Right lobe of liver (tissue), 6 donors: ENCODE results near the gene RNF157. TPM values are rescaled to one million over a fixed set of nuclear protein-coding genes. Genes with fewer than 3 reads are reported as not detected.

Experiments used
- ATAC-seq, 4 donors: fragments of 200-7000 bp; cut with Tn5 transposase; one replicate each; pipeline ENCODE4 v1.9.1; 2020; ENCODE audit warnings: mild to moderate bottlenecking in 4 of 4, moderate library complexity in 4 of 4
- DNase-seq, 3 donors: peaks; one replicate each; pipeline ENCODE4 v3.0.0-alpha.2; 2020
- H3K27ac ChIP-seq, 3 donors: fragments of 200-600 bp; one replicate each; pipeline ENCODE4 v1.8.0; 2022
- H3K27me3 ChIP-seq, 2 donors: fragments of 200-600 bp; one replicate each; pipeline ENCODE4 v1.8.0; 2022
- H3K36me3 ChIP-seq, 4 donors: fragments of 200-600 bp; sonication (generic) in 1 of 4; one replicate each; pipeline versions ENCODE4 v1.5.1 to v1.8.0; 2017 to 2022; ENCODE audit warnings: control low read depth in 1 of 4
- H3K4me1 ChIP-seq, 4 donors: fragments of 200-600 bp; sonication (generic) in 1 of 4; one replicate each; pipeline versions ENCODE4 v1.5.1 to v1.8.0; 2017 to 2022; ENCODE audit warnings: control low read depth in 1 of 4
- H3K4me3 ChIP-seq, 3 donors: fragments of 200-600 bp; one replicate each; pipeline ENCODE4 v1.8.0; 2022
- H3K9me3 ChIP-seq, 4 donors: fragments of 200-600 bp; sonication (generic) in 1 of 4; one replicate each; pipeline versions ENCODE4 v1.5.1 to v1.8.0; 2017 to 2022; ENCODE audit warnings: control low read depth in 1 of 4
- POLR2A ChIP-seq: fragments of 450-650 bp; IDR thresholded peaks from one replicate; pipeline ENCODE4 v1.6.1; 2017; ENCODE audit warnings: antibody characterized with exemption, mild to moderate bottlenecking
- whole genome bisulfite sequencing: methylation state at CpG from one replicate; pipeline ENCODE4 v1.1.6; 2018; ENCODE audit warnings: low coverage, low lambda C conversion rate; ENCODE audit not compliant: insufficient coverage; ENCODE audit errors: missing lambda C conversion rate; 5-methylcytosine and 5-hydroxymethylcytosine counted together
- intact Hi-C, 2 donors: fragments of 100-400 bp; cut with DNase I; formaldehyde crosslinking; loops; one replicate each; pipeline versions ENCODE4 v1.11.2 to v1.14.1; 2022
- microRNA-seq, 2 donors: library from miRNA; unstranded; fragments of <30 nt; microRNA quantifications; one replicate each; pipeline ENCODE4, GENCODE V29; 2019 to 2020
- small RNA-seq, 2 experiments: library from RNA; depleted of rRNA; stranded (forward); fragments of <200 nt; gene quantifications; one replicate each; pipeline ENCODE3, GENCODE V24; 2016
- total RNA-seq, 6 experiments: library from RNA; depleted of rRNA in 2 of 6; stranded (reverse); fragments of >200 nt in 2 of 6; fragmentation: NEBNext Ultra II Directional in 3 of 6; extraction: Animal tissue kit (Norgen Biotek cat#: 25700) in 3 of 6; gene quantifications; one replicate each; pipeline versions ENCODE4 v1.1.0 to v1.2.4, GENCODE V29; 2016 to 2023
- TF ChIP-seq, protein P1 (sequence below), 4 donors: fragments of 200-600 bp in 3 of 4; fragments of 450-650 bp in 1 of 4; IDR thresholded peaks; one replicate each; pipeline versions ENCODE4 v1.5.1 to v1.8.0; 2016 to 2022; ENCODE audit warnings: antibody characterized with exemption in 4 of 4, mild to moderate bottlenecking in 2 of 4
- donor health status: DM: no; HTN: yes; CAD: no.
- donor health status: DM: no; HTN: no; CAD: no.
- donor health status: DM: no; HTN: no; CAD: no.
- donor health status: DM: no; HTN: yes; CAD: no.
- donor health status: DM: no; HTN: yes; CAD: no.

The RNF157 gene
- total RNA-seq, 6 experiments from 2014 or later = 0.39 to 14.5 (median 6.0) TPM

DNA sequence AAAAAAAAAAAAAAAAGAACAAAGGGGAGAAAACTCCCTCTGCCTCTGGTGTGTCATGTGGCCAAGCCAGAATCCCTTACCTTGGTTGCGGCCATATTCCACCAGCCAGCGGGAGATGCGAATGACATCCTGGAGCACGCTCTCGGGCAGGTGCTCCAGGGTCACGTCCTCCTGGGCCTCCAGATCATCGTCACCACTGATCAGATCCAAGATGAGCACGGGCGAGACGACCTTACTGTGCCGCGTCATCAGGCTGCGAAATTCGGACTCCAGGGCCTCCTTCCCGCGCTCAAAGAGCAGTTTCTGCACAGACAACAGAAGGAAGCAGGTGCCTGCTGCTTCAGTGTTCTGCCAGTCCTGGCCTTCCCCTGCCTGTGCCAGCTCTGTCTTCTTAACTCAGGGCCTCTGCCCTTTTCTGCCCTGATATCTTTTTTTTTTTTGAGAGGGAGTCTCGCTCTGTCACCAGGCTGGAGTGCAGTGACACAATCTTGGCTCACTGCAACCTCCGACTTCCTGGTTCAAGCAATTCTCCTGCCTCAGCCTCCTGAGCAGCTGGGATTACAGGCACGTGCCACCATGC is 142.5 kb downstream of the RNF157 start:
- DNase-seq (peak in 1 of 3 donors; percentile 49), ATAC-seq (no peak)
- no peaks in the 10 kb centered on the region for H3K27me3 ChIP-seq
- 85% methylated on average over 8 of the region's 19 CpGs for WGBS
- intact Hi-C loops = no loop called here
- no peak overlapping the region for H3K27ac ChIP-seq
- H3K9me3 ChIP-seq = no peaks in the 10 kb centered on the region
- H3K4me1 ChIP-seq = peaks cover 0 to 6% (median 0%) of the 10 kb centered on the region in 4 donors
- TF ChIP-seq POLR2A = no peak
- H3K36me3 ChIP-seq = peaks cover 0 to 63% (median 19%) of the 10 kb centered on the region in 4 donors
- H3K4me3 ChIP-seq = no peak overlapping the region

DNA sequence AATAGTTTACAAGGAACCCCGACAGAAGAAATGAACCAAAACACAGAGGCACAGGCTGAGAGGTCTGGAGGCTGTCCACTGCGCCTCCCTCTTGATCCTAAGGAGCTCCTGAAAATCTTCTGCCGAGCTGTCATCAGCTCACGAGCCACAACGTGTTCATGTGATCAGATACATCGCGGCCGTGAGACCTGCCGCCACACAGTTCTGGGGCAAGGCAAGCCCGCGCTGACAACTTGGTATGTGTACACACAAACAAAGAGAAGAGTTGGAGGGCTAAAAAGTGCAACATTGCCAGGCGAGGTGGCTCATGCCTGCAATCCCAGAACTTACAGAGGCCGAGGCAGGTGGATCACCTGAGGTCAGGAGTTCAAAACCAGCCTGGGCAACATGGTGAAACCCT is 144.3 kb downstream of the RNF157 start:
- H3K36me3 ChIP-seq = peaks cover 0 to 56% (median 18%) of the 10 kb centered on the region in 4 donors
- WGBS = 72% methylated on average over 6 of the region's 13 CpGs
- no peaks in the 10 kb centered on the region for H3K27me3 ChIP-seq
- no peak for TF ChIP-seq POLR2A
- TF ChIP-seq, protein P1, sequence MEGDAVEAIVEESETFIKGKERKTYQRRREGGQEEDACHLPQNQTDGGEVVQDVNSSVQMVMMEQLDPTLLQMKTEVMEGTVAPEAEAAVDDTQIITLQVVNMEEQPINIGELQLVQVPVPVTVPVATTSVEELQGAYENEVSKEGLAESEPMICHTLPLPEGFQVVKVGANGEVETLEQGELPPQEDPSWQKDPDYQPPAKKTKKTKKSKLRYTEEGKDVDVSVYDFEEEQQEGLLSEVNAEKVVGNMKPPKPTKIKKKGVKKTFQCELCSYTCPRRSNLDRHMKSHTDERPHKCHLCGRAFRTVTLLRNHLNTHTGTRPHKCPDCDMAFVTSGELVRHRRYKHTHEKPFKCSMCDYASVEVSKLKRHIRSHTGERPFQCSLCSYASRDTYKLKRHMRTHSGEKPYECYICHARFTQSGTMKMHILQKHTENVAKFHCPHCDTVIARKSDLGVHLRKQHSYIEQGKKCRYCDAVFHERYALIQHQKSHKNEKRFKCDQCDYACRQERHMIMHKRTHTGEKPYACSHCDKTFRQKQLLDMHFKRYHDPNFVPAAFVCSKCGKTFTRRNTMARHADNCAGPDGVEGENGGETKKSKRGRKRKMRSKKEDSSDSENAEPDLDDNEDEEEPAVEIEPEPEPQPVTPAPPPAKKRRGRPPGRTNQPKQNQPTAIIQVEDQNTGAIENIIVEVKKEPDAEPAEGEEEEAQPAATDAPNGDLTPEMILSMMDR (IDR thresholded peaks at IDR 0.05) = no peak
- no peak overlapping the region for H3K27ac ChIP-seq
- H3K9me3 ChIP-seq = no peaks in the 10 kb centered on the region
- intact Hi-C loops = no loop called here
- ATAC-seq = no peak
- H3K4me1 ChIP-seq = no peaks in the 10 kb centered on the region
- no peak overlapping the region for H3K4me3 ChIP-seq
- peak in 1 of 3 donors; percentile 27 for DNase-seq

DNA sequence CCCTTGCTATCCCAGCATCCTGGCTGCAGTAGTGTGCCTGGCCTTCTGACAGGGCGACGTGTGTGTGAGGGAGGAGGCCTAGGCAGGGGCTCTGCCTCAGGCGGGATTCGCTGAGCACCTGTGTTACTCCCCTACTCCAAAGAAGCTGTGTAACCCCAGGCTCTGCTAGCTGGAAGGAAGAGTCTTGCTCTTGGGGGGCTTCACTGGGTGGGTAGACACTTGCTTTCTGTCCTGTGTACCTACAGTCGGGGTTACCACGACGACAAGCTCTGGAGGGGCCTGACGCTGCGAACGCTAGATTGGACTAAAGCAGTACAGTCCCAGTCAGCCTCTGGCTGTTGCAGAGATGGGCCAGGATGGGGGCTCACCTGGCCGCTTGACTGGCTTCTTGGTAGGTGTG is 146.2 kb downstream of the RNF157 start:
- ATAC-seq (no peak), DNase-seq (no peak)
- Histone ChIP-seq H3K36me3 (peaks cover 0 to 57% (median 23%) of the 10 kb centered on the region in 4 donors), H3K4me1 (no peaks in the 10 kb centered on the region), H3K27ac (no peak overlapping the region), H3K27me3 (no peaks in the 10 kb centered on the region), H3K9me3 (no peaks in the 10 kb centered on the region), H3K4me3 (no peak overlapping the region)
- intact Hi-C loops = loop anchor here in 1 of 2 donors (5.0 kb wide), 1 partner anchor 48 kb away; the partner anchor contains the start of gene FOXJ1
- WGBS = 70% methylated on average over 4 of the region's 11 CpGs
- TF ChIP-seq, protein P1 (IDR thresholded peaks at IDR 0.05) = no peak
- TF ChIP-seq POLR2A = no peak

DNA sequence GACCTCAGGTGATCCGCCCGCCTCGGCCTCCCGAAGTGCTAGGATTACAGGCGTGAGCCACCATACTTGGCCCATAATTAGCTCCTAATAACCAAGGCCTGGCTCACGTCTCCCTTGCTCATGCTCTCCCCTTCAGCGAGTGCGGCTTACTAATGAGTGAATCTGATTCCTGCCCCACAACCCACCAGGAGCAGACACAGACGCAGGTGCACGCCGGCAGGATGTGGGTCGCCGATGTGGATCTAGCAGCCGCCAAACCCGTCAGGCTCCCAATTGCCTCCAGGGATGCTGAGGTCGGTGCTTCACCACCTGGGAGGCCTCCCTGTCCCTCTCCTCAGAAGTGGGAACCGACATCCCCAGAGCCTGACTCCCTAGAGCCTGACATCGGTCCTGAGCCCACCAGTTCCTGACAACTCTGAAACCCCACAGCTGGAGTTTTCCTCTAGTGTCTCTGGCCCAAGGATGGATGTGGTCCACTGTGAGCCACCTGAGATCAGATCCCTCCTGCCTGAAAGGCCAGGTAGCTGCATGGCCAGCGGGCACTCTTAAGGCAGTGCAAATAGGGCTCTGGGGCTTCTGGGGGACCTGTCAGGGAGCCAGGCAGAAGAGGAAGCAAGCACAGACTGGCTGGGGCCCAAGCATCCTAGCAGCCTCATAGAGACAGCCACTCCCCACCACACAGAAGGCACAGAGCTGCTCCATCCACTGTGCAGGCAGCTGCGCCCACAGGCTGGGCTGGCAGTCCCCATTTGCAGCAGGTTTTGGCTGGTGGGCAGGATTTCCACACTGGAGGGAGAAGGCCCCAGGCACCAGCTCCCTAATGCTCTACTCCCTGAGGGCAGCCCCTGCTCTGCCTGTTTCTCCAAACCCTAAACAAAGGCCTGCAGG is 147.5 kb downstream of the RNF157 start:
- ATAC-seq = no peak
- intact Hi-C loops = loop anchor here in 1 of 2 donors (5.0 kb wide), 1 partner anchor 50 kb away; the partner anchor contains the start of gene FOXJ1

More for the DNA sequence above, 147.5 kb downstream of the RNF157 start:
- no peaks in the 10 kb centered on the region for H3K4me1 ChIP-seq
- H3K4me3 ChIP-seq = no peak overlapping the region
- WGBS = 94% methylated on average over 7 of the region's 20 CpGs
- TF ChIP-seq, protein P1 (IDR thresholded peaks at IDR 0.05) = no peak
- TF ChIP-seq POLR2A = no peak
- H3K9me3 ChIP-seq = no peaks in the 10 kb centered on the region
- H3K36me3 ChIP-seq = peaks cover 0 to 66% (median 27%) of the 10 kb centered on the region in 4 donors
- DNase-seq = no peak
- no peak overlapping the region for H3K27ac ChIP-seq
- no peaks in the 10 kb centered on the region for H3K27me3 ChIP-seq

Small RNA genes within 50 kb of the gene (microRNA-seq; reads per million reads assigned to microRNA genes)
- gene MIR6868 = 1.3 to 2.3 reads per million in 2 donors

Small RNA genes within 50 kb of the gene (small RNA-seq; reads per million reads assigned to genes)
- 0 reads per million in 2 experiments for gene ATP5MGP6
- gene MIR6868 = 0 reads per million in 2 experiments

Other genes starting within 250 kb of the RNF157 start
- gene CDK3, start 239.6 kb downstream of the RNF157 start, total RNA-seq = 10 to 100 TPM in 1 of 6 experiments, 1 to 10 TPM in 5; 2.2 to 11.0 (median 3.1) TPM
- under 1 TPM in 1 of 6 experiments, not detected in 5; 0.62 TPM for gene EVPL, start 213.2 kb downstream of the RNF157 start, total RNA-seq
- 10 to 100 TPM; 31.0 to 37.0 (median 35.1) TPM for gene SRP68, start 168.0 kb downstream of the RNF157 start, total RNA-seq
- gene GALR2, start 165.7 kb downstream of the RNF157 start, total RNA-seq = under 1 TPM in 1 of 6 experiments, not detected in 5; 0.18 TPM
- gene ZACN, start 161.3 kb downstream of the RNF157 start, total RNA-seq = not detected
- gene EXOC7, start 136.7 kb downstream of the RNF157 start, total RNA-seq = 10 to 100 TPM; 38.5 to 57.9 (median 50.6) TPM
- under 1 TPM in 3 of 6 experiments, not detected in 3; 0.06 to 0.12 (median 0.11) TPM for gene FOXJ1, start 99.2 kb downstream of the RNF157 start, total RNA-seq
- 10 to 100 TPM in 4 of 6 experiments, 1 to 10 TPM in 2; 7.3 to 17.9 (median 14.5) TPM for gene UBALD2, start 24.9 kb upstream of the RNF157 start, total RNA-seq
- gene QRICH2, start 67.8 kb upstream of the RNF157 start, total RNA-seq = 1 to 10 TPM in 4 of 6 experiments, under 1 TPM in 2; 0.43 to 2.2 (median 1.5) TPM
- 10 to 100 TPM; 39.3 to 55.6 (median 45.1) TPM for gene PRPSAP1, start 113.4 kb upstream of the RNF157 start, total RNA-seq
- gene SPHK1, start 144.1 kb upstream of the RNF157 start, total RNA-seq = 1 to 10 TPM in 4 of 6 experiments, under 1 TPM in 2; 0.35 to 2.6 (median 1.5) TPM
- 10 to 100 TPM in 5 of 6 experiments, 1 to 10 TPM in 1; 10.0 to 12.9 (median 12.0) TPM for gene UBE2O, start 212.7 kb upstream of the RNF157 start, total RNA-seq
- gene AANAT, start 227.1 kb upstream of the RNF157 start, total RNA-seq = not detected